PC-3 (cell line): ENCODE measurements around the gene DHX16.

Experiments
- EZH2 ChIP-seq: fragments of 300-600 bp; sonication (generic); IDR thresholded peaks from one replicate; pipeline ENCODE4 v1.6.1; 2017; ENCODE audit warnings: antibody characterized with exemption, mild to moderate bottlenecking, low read length; ENCODE audit not compliant: unreplicated experiment
- EZH2phosphoT487 ChIP-seq: fragments of 300-600 bp; sonication (generic); IDR thresholded peaks from 2 replicates; pipeline ENCODE4 v1.6.1; 2018; ENCODE audit warnings: mild to moderate bottlenecking, antibody characterized with exemption, low read length, borderline replicate concordance
- TF ChIP-seq, protein P1 (sequence below): fragments of 300-600 bp; sonication (generic); conservative IDR thresholded peaks from 2 replicates; pipeline ENCODE4 v1.5.1; 2017; ENCODE audit warnings: antibody characterized with exemption, low read depth, mild to moderate bottlenecking, low read length

DNA sequence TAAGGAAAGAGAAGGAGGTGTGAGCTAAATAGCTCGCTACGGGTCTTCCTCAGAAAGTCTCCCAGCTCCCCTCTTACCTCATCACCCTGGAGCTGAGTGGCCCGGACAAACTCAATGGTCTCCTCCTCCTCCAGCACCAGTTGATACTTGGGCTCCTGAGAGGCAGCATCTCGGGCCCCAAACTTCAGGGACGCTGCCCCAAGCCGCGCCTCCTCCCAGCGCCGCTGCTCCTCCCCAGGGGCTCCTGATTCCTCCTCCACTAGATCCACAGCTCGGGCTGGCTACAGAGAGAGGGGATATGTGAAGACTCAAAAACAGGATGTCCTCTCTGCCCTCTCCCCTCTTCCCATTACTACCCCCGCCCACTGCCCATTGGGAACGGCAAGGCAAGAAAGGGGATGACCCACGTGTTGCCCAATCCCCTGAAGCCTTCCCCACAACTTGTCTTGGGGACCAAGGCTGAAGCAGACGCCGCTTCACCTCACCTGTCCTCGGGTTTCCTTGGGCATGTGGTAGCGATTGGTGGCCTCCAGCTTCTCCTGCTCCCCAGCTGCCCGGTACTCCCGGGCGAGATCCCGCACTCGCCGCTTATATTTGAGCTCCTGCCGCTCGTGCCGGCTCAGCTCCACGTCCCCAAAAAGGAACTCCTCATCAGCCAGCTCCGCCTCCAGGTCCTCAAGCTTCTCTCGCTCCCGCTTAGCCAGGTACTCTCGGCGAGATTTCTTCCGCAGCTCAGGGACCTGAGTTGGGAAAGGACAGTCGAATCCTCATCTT, 7.6 kb downstream of the DHX16 start:
- TF ChIP-seq, protein P1, sequence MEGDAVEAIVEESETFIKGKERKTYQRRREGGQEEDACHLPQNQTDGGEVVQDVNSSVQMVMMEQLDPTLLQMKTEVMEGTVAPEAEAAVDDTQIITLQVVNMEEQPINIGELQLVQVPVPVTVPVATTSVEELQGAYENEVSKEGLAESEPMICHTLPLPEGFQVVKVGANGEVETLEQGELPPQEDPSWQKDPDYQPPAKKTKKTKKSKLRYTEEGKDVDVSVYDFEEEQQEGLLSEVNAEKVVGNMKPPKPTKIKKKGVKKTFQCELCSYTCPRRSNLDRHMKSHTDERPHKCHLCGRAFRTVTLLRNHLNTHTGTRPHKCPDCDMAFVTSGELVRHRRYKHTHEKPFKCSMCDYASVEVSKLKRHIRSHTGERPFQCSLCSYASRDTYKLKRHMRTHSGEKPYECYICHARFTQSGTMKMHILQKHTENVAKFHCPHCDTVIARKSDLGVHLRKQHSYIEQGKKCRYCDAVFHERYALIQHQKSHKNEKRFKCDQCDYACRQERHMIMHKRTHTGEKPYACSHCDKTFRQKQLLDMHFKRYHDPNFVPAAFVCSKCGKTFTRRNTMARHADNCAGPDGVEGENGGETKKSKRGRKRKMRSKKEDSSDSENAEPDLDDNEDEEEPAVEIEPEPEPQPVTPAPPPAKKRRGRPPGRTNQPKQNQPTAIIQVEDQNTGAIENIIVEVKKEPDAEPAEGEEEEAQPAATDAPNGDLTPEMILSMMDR: no peak
- TF ChIP-seq EZH2: no peak
- TF ChIP-seq EZH2phosphoT487: no peak
